Neuronal stem cell (in vitro differentiated cells): ENCODE results near the gene ETV7.

Experiments used
- DNase-seq: peaks from one replicate; pipeline ENCODE4 v3.0.0-alpha.2; 2013; ENCODE audit warnings: low spot score
- H2AFZ ChIP-seq: one replicate; pipeline ENCODE4 v1.6.1; 2013; ENCODE audit warnings: mild to moderate bottlenecking, low read length, inconsistent platforms
- H2AK5ac ChIP-seq: 2 replicates; pipeline ENCODE4 v1.6.1; 2013; ENCODE audit warnings: low read depth, mild to moderate bottlenecking, inconsistent platforms, low read length, moderate library complexity, mixed read lengths
- H2BK120ac ChIP-seq: 2 replicates; pipeline ENCODE4 v1.6.1; 2013; ENCODE audit warnings: low read depth, mild to moderate bottlenecking, inconsistent platforms, low read length, moderate library complexity, mixed read lengths
- H2BK12ac ChIP-seq: one replicate; pipeline ENCODE4 v1.6.1; 2013; ENCODE audit warnings: low read length, inconsistent platforms
- H2BK15ac ChIP-seq: 2 replicates; pipeline ENCODE4 v1.6.1; 2013; ENCODE audit warnings: mild to moderate bottlenecking, low read length, inconsistent platforms, mixed read lengths
- H2BK5ac ChIP-seq: one replicate; pipeline ENCODE4 v1.6.1; 2013; ENCODE audit warnings: inconsistent platforms, mild to moderate bottlenecking, low read length, moderate library complexity
- H3K14ac ChIP-seq: one replicate; pipeline ENCODE4 v1.6.1; 2013; ENCODE audit warnings: low read length, inconsistent platforms
- H3K18ac ChIP-seq: 2 replicates; pipeline ENCODE4 v1.6.1; 2013; ENCODE audit warnings: low read length, inconsistent platforms
- H3K23ac ChIP-seq: 2 replicates; pipeline ENCODE4 v1.6.1; 2013; ENCODE audit warnings: low read depth, mild to moderate bottlenecking, mixed read lengths, low read length, inconsistent platforms; ENCODE audit not compliant: poor library complexity
- H3K27ac ChIP-seq: replicated peaks from 3 replicates; pipeline ENCODE4 v1.5.1; 2013; ENCODE audit warnings: low read length, inconsistent platforms
- H3K27me3 ChIP-seq, 3 experiments: 2 replicates each; pipeline ENCODE4 v1.6.1; 2013; ENCODE audit warnings: low read length in 3 of 3, mild to moderate bottlenecking in 2 of 3, inconsistent platforms in 1 of 3, low read depth in 1 of 3, mixed read lengths in 1 of 3, moderate library complexity in 1 of 3; ENCODE audit not compliant: control insufficient read depth in 3 of 3, insufficient read depth in 3 of 3
- H3K36me3 ChIP-seq, 2 donors: replicated peaks in 1 of 2; 2 replicates each; pipeline ENCODE4 v1.6.1; 2013; ENCODE audit warnings: low read length in 2 of 2; ENCODE audit not compliant: control insufficient read depth in 2 of 2, insufficient read depth in 2 of 2
- H3K4ac ChIP-seq: 2 replicates; pipeline ENCODE4 v1.6.1; 2013; ENCODE audit warnings: inconsistent platforms, mild to moderate bottlenecking, low read length, moderate library complexity
- H3K4me1 ChIP-seq, 2 donors: 1 replicate in 1 of 2; 2 replicates in 1 of 2; pipeline ENCODE4 v1.6.1; 2013; ENCODE audit warnings: low read length in 2 of 2, low read depth in 1 of 2; ENCODE audit not compliant: control insufficient read depth in 2 of 2, insufficient read depth in 1 of 2
- H3K4me2 ChIP-seq: one replicate; pipeline ENCODE4 v1.6.1; 2013; ENCODE audit warnings: mild to moderate bottlenecking, low read length, inconsistent platforms; ENCODE audit not compliant: insufficient read depth, poor library complexity, severe bottlenecking
- H3K4me3 ChIP-seq, 2 donors: 2 replicates each; pipeline ENCODE4 v1.5.1; 2013; ENCODE audit warnings: low read length in 2 of 2, mild to moderate bottlenecking in 2 of 2, inconsistent platforms in 1 of 2, moderate library complexity in 1 of 2
- H3K79me1 ChIP-seq: one replicate; pipeline ENCODE4 v1.6.1; 2013; ENCODE audit warnings: low read depth, mild to moderate bottlenecking, inconsistent platforms, low read length, moderate library complexity
- H3K9ac ChIP-seq: one replicate; pipeline ENCODE4 v1.6.1; 2013; ENCODE audit warnings: mild to moderate bottlenecking, low read depth, low read length, inconsistent platforms; ENCODE audit not compliant: poor library complexity
- H3K9me3 ChIP-seq, 2 donors: replicated peaks in 1 of 2; 2 replicates each; pipeline versions ENCODE3 to v1.6.1; 2013; ENCODE audit warnings: low read length in 2 of 2, mild to moderate bottlenecking in 2 of 2, inconsistent platforms in 1 of 2, low read depth in 1 of 2, mixed read lengths in 1 of 2, moderate library complexity in 1 of 2; ENCODE audit not compliant: control insufficient read depth in 2 of 2, insufficient read depth in 1 of 2
- H4K8ac ChIP-seq: one replicate; pipeline ENCODE4 v1.6.1; 2013; ENCODE audit warnings: low read depth, mild to moderate bottlenecking, inconsistent platforms, low read length, moderate library complexity
- H4K91ac ChIP-seq: one replicate; pipeline ENCODE4 v1.6.1; 2013; ENCODE audit warnings: low read length, low read depth, mild to moderate bottlenecking, inconsistent platforms; ENCODE audit not compliant: poor library complexity
- WGBS, 2 donors: extraction: QIAGEN DNeasy Blood & Tissue Kit; methylation state at CpG; one replicate each; pipeline ENCODE4 v1.1.7; 2013; ENCODE audit warnings: missing lambda C conversion rate in 2 of 2, mixed read lengths in 1 of 2; ENCODE audit not compliant: insufficient read length in 2 of 2, insufficient replicate concordance in 1 of 2; ENCODE audit errors: extremely low coverage in 2 of 2; 5-methylcytosine and 5-hydroxymethylcytosine counted together

Gene ETV7

DNA sequence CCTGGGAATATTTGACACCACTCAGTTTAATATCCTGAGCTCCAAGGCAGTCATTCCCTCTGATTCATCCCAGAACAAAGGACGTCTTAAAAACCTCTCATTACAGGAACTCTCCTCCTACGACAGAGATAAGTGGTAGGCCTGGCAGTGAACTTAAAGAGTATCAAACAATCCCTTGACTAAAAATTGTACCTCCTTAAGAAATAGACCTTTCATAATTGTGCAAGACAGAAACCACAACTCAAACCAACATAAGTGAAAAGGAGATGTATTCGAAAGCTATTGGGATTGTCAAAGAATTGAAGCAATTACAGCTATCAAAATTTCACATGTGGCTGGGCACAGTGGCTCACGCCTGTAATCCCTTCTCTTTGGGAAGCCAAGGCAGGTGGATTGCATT lies 31.6 kb downstream of the ETV7 start:
- Histone ChIP-seq H2BK12ac (no peak overlapping the region), H3K23ac (no peak overlapping the region), H2BK15ac (no peak overlapping the region), H3K14ac (no peak overlapping the region), H3K9ac (no peak overlapping the region), H4K8ac (no peak overlapping the region), H3K27ac (no peak overlapping the region), H2AFZ (no peak overlapping the region), H2BK120ac (no peak overlapping the region), H4K91ac (no peak overlapping the region), H3K9me3 (no peaks in the 10 kb centered on the region), H3K79me1 (no peaks in the 10 kb centered on the region), H3K18ac (no peak overlapping the region), H2AK5ac (no peak overlapping the region), H3K4me3 (no peak overlapping the region), H3K4me2 (no peak overlapping the region), H3K4ac (no peak overlapping the region), H2BK5ac (no peak overlapping the region), H3K4me1 (peaks cover 8 to 11% of the 10 kb centered on the region in 2 donors), H3K27me3 (peaks cover 0 to 2% (median 0%) of the 10 kb centered on the region in 3 experiments), H3K36me3 (no peaks in the 10 kb centered on the region)
- no CpG with 5 or more reads among the region's 4 CpGs for WGBS, 2 donors
- DNase-seq = no peak

DNA sequence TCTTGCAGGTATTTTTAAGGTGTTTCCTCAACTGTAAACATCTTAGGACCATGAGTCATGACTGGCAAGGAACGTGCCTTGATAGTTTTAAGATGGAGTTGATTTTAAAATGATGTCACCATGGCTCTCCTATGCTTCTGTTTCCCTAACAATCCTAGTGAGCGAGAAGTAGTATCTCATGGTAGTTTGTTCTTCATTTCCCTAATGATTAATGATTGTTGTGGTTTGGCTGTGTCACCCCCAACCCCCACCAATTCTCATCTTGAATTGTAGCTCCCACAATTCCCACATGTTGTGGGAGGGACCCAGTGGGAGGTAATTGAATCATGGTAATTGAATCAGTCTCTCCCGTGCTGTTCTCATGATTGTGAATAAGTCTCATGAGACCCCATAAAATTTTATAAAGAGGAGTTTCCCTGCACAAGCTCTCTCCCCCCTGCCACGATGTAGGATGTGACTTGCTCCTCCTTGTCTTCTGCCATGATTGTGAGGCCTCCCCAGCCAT lies 34.0 kb downstream of the ETV7 start:
- Histone ChIP-seq H2BK15ac (no peak overlapping the region), H3K18ac (no peak overlapping the region), H2BK12ac (no peak overlapping the region), H2AFZ (no peak overlapping the region), H3K4ac (no peak overlapping the region), H3K23ac (no peak overlapping the region), H3K4me3 (no peak overlapping the region), H4K8ac (no peak overlapping the region), H4K91ac (no peak overlapping the region), H3K27me3 (peaks cover 0 to 5% (median 2%) of the 10 kb centered on the region in 3 experiments), H3K36me3 (no peaks in the 10 kb centered on the region), H3K9ac (no peak overlapping the region), H2BK120ac (no peak overlapping the region), H3K4me1 (peaks cover 3 to 5% of the 10 kb centered on the region in 2 donors), H3K4me2 (no peak overlapping the region), H2AK5ac (no peak overlapping the region), H3K14ac (no peak overlapping the region), H3K27ac (no peak overlapping the region), H3K9me3 (no peaks in the 10 kb centered on the region), H2BK5ac (no peak overlapping the region), H3K79me1 (no peaks in the 10 kb centered on the region)
- no peak for DNase-seq
- no CpG with 5 or more reads among the region's 4 CpGs for WGBS, 2 donors

DNA sequence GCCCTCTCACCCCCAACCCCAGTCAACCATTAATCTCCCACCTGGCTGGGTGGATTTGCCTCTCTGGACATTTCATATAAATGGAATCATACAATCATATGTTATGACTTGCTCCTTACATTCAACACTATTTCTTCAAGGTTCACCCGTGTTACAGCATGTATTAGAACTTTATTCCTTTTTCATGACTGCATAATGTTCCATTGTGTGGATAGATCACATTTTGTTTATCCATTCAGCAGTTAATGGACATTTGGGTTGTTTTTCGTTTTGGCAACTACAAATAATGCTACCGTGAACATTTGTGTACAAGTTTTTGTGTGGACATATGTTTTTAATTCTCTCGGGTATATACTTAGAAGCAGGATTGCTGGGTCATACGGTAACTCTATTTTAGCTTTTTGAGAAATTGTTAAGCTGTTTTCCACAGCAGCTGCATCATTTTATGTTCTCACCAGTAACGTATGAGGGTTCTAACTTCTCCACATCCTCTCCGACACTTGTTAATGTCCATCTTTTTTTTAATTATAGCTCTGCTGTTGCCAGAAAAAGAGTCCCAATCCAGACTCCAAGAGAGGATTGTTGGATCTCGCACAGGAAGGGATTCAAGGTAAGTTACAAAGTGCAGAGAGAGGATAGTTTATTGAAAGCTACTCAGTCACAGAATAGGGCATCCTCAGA lies 34.9 kb downstream of the ETV7 start:
- no CpG with 5 or more reads among the region's 8 CpGs for WGBS, 2 donors
- H3K4me1 ChIP-seq = no peaks in the 10 kb centered on the region
- no peak overlapping the region for H2BK12ac ChIP-seq
- peaks cover 0 to 5% (median 0%) of the 10 kb centered on the region in 3 experiments for H3K27me3 ChIP-seq
- no peak overlapping the region for H3K27ac ChIP-seq
- H2BK5ac ChIP-seq = no peak overlapping the region
- no peaks in the 10 kb centered on the region for H3K36me3 ChIP-seq
- no peak overlapping the region for H2AFZ ChIP-seq
- no peak overlapping the region for H3K4ac ChIP-seq
- no peak overlapping the region for H3K4me2 ChIP-seq
- H3K4me3 ChIP-seq = no peak overlapping the region
- H2AK5ac ChIP-seq = no peak overlapping the region
- H3K79me1 ChIP-seq = no peaks in the 10 kb centered on the region
- no peak overlapping the region for H2BK15ac ChIP-seq
- H2BK120ac ChIP-seq = no peak overlapping the region
- no peak overlapping the region for H4K8ac ChIP-seq
- H3K18ac ChIP-seq = no peak overlapping the region
- no peak overlapping the region for H3K9ac ChIP-seq
- H4K91ac ChIP-seq = no peak overlapping the region
- DNase-seq = no peak
- H3K14ac ChIP-seq = no peak overlapping the region
- H3K23ac ChIP-seq = no peak overlapping the region
- no peaks in the 10 kb centered on the region for H3K9me3 ChIP-seq

DNA sequence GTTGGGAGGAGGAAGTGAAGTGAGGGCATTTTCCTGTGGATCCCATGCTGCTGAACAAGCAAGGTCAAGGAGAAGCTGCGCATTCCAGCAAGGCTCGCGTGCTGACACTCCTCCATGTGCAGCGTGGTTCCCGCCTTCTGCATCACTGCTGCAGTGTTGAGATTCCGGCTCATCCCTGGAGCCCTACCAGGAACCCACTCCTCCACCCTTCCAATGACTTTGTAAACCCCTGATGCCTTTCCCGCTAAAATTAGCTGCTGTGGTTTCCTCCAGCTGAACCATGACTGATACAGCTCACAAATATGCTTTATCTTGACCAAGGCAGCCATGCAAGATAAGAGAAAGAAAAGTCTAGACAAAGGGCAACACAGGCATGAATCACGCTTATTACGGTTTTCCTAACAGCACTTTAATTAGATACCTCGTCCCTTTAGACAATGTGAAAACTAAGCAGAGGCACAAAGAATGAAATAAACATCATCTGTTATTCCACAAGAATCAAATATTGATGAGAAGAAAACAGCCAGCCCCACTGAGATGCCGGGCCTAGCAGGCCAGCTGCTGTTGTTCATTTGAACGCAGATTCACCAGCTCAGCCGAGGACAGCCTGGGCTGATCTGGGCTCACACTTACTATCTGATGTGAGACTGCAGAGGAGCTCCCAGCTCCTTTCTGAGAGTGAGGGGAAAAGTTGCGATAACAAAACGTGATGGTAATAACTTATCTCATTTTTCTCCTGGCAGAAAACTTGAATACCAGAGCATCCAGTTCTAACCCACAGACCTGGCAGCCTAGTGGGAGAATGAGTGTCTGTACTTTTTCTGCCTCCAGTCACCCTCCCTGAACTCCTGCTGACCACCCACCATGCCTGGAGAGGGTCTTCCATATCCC lies 36.5 kb downstream of the ETV7 start:
- no peak overlapping the region for H2BK5ac ChIP-seq
- no peak overlapping the region for H2AK5ac ChIP-seq
- H3K23ac ChIP-seq = no peak overlapping the region
- H3K9ac ChIP-seq = no peak overlapping the region
- no peak overlapping the region for H2BK15ac ChIP-seq
- H2BK120ac ChIP-seq = no peak overlapping the region
- H3K14ac ChIP-seq = no peak overlapping the region
- no peak overlapping the region for H4K8ac ChIP-seq
- H2BK12ac ChIP-seq = no peak overlapping the region
- no peak overlapping the region for H3K4me2 ChIP-seq
- peaks cover 0 to 5% (median 0%) of the 10 kb centered on the region in 3 experiments for H3K27me3 ChIP-seq
- H4K91ac ChIP-seq = no peak overlapping the region
- peak overlapping the region; percentile 15 for H3K18ac ChIP-seq
- DNase-seq = no peak
- WGBS, 2 donors = no CpG with 5 or more reads among the region's 15 CpGs
- H3K4ac ChIP-seq = no peak overlapping the region
- peaks cover 0 to 2% of the 10 kb centered on the region in 2 donors for H3K4me1 ChIP-seq
- H3K79me1 ChIP-seq = no peaks in the 10 kb centered on the region
- H3K27ac ChIP-seq = no peak overlapping the region
- peak overlapping the region in 1 of 2 donors; percentile 23 for H3K4me3 ChIP-seq
- H3K36me3 ChIP-seq = no peaks in the 10 kb centered on the region
- H3K9me3 ChIP-seq = no peaks in the 10 kb centered on the region
- peak overlapping the region; percentile 18 for H2AFZ ChIP-seq
